Uterus (tissue), 4 donors: Measurements from ENCODE around the gene ADAMTSL1. TPM values are rescaled to one million over a fixed set of nuclear protein-coding genes. Genes with fewer than 3 reads are reported as not detected.

ENCODE experiments used
- DNase-seq, 2 donors: peaks; one replicate each; pipeline ENCODE4 v3.0.0-alpha.2; 2019 to 2020
- H3K27ac ChIP-seq, 2 donors: fragments of 200-600 bp; sonication (generic); 1 replicate in 1 of 2; 2 replicates in 1 of 2; pipeline ENCODE4 v1.5.1; 2016 to 2018
- H3K27me3 ChIP-seq, 2 donors: fragments of 200-600 bp; sonication (generic); one replicate each; pipeline ENCODE4 v1.5.1; 2018 to 2019; ENCODE audit warnings: control low read depth in 1 of 2
- H3K36me3 ChIP-seq, 2 donors: fragments of 200-600 bp; sonication (generic); one replicate each; pipeline ENCODE4 v1.5.1; 2019; ENCODE audit warnings: control low read depth in 1 of 2
- H3K4me1 ChIP-seq, 2 donors: fragments of 200-600 bp; sonication (generic); one replicate each; pipeline ENCODE4 v1.5.1; 2018 to 2019; ENCODE audit warnings: control low read depth in 1 of 2
- H3K4me3 ChIP-seq, 2 donors: fragments of 200-600 bp; sonication (generic); 1 replicate in 1 of 2; 2 replicates in 1 of 2; pipeline ENCODE4 v1.5.1; 2018 to 2019; ENCODE audit warnings: mild to moderate bottlenecking in 1 of 2
- H3K9me3 ChIP-seq, 2 donors: fragments of 200-600 bp; sonication (generic); one replicate each; pipeline ENCODE4 v1.5.1; 2019; ENCODE audit warnings: control low read depth in 1 of 2
- CTCF ChIP-seq, 4 experiments: fragments of 200-600 bp in 2 of 4; fragments of 450-650 bp in 2 of 4; sonication (generic) in 2 of 4; IDR thresholded peaks; one replicate each; pipeline ENCODE4 v1.5.1; 2016 to 2019; ENCODE audit warnings: antibody characterized with exemption in 4 of 4, mild to moderate bottlenecking in 2 of 4, moderate library complexity in 1 of 4
- POLR2A ChIP-seq, 2 donors: fragments of 450-650 bp; IDR thresholded peaks; one replicate each; pipeline ENCODE4 v1.6.1; 2016; ENCODE audit warnings: antibody characterized with exemption in 2 of 2, mild to moderate bottlenecking in 1 of 2, moderate library complexity in 1 of 2
- intact Hi-C: fragments of 100-400 bp; cut with DNase I; formaldehyde crosslinking; loops from one replicate; pipeline ENCODE4 v1.15.1; 2023; ENCODE audit warnings: low total_unique reads
- total RNA-seq, 4 donors: library from RNA; depleted of rRNA in 3 of 4; stranded (reverse); fragments of >200 nt in 3 of 4; gene quantifications; one replicate each; pipeline versions ENCODE4 v1.1.0 to v1.2.4, GENCODE V29; 2014 to 2023
- donor health status: DM: yes; HTN: yes; CAD: no.

The ADAMTSL1 gene
- total RNA-seq, 4 donors from 2014 or later: 30.0 to 186 (median 138) TPM

GRCh38 chr9:18504707-18505106, 30.8 kb downstream of the ADAMTSL1 start:
- no peaks in the 10 kb centered on the region for H3K9me3 ChIP-seq
- H3K36me3 ChIP-seq: no peaks in the 10 kb centered on the region
- no peak for DNase-seq
- intact Hi-C loops: no loop called here
- H3K27me3 ChIP-seq: no peaks in the 10 kb centered on the region
- no peak overlapping the region for H3K4me3 ChIP-seq
- TF ChIP-seq CTCF (IDR thresholded peaks at IDR 0.05): no peak
- TF ChIP-seq POLR2A (IDR thresholded peaks at IDR 0.05): no peak
- H3K27ac ChIP-seq: no peak overlapping the region
- peaks cover 0 to 4% of the 10 kb centered on the region in 2 donors for H3K4me1 ChIP-seq

GRCh38 chr9:18507151-18507550, 33.2 kb downstream of the ADAMTSL1 start:
- no peaks in the 10 kb centered on the region for H3K4me1 ChIP-seq
- TF ChIP-seq POLR2A (IDR thresholded peaks at IDR 0.05): no peak
- no peak for TF ChIP-seq CTCF (IDR thresholded peaks at IDR 0.05)
- H3K27ac ChIP-seq: no peak overlapping the region
- intact Hi-C loops: no loop called here
- DNase-seq: no peak
- H3K27me3 ChIP-seq: no peaks in the 10 kb centered on the region
- no peaks in the 10 kb centered on the region for H3K36me3 ChIP-seq
- H3K4me3 ChIP-seq: no peak overlapping the region
- H3K9me3 ChIP-seq: no peaks in the 10 kb centered on the region

GRCh38 chr9:18516514-18516913, 42.6 kb downstream of the ADAMTSL1 start:
- no peak for DNase-seq
- Histone ChIP-seq H3K27me3 (no peaks in the 10 kb centered on the region), H3K36me3 (no peaks in the 10 kb centered on the region), H3K4me1 (no peaks in the 10 kb centered on the region), H3K27ac (no peak overlapping the region), H3K4me3 (no peak overlapping the region), H3K9me3 (no peaks in the 10 kb centered on the region)
- no peak for TF ChIP-seq CTCF (IDR thresholded peaks at IDR 0.05)
- TF ChIP-seq POLR2A (IDR thresholded peaks at IDR 0.05): no peak
- intact Hi-C loops: no loop called here

GRCh38 chr9:18516965-18517364, 43.0 kb downstream of the ADAMTSL1 start:
- H3K36me3 ChIP-seq: no peaks in the 10 kb centered on the region
- H3K9me3 ChIP-seq: no peaks in the 10 kb centered on the region
- TF ChIP-seq POLR2A (IDR thresholded peaks at IDR 0.05) (no peak), CTCF (IDR thresholded peaks at IDR 0.05) (no peak)

GRCh38 chr9:18520416-18521047, 46.6 kb downstream of the ADAMTSL1 start:
- Histone ChIP-seq H3K4me1 (no peaks in the 10 kb centered on the region), H3K4me3 (no peak overlapping the region), H3K9me3 (no peaks in the 10 kb centered on the region), H3K27ac (peak overlapping the region in 1 of 2 donors; percentile 1), H3K27me3 (no peaks in the 10 kb centered on the region), H3K36me3 (no peaks in the 10 kb centered on the region)
- no peak for DNase-seq
- TF ChIP-seq CTCF (IDR thresholded peaks at IDR 0.05) (no peak), POLR2A (IDR thresholded peaks at IDR 0.05) (no peak)
- intact Hi-C loops: no loop called here

More at GRCh38 chr9:18516965-18517364, 43.0 kb downstream of the ADAMTSL1 start:
- H3K27ac ChIP-seq: no peak overlapping the region
- no peak overlapping the region for H3K4me3 ChIP-seq
- no peaks in the 10 kb centered on the region for H3K27me3 ChIP-seq
- no peak for DNase-seq
- H3K4me1 ChIP-seq: no peaks in the 10 kb centered on the region
- intact Hi-C loops: no loop called here
